ENCODE data around the gene GAL3ST3.
"Not testable (repeated sequence)": the region's sequence is repeated elsewhere in the genome, so short reads cannot be mapped to it uniquely, and the experiment has no call there.

Gene GAL3ST3

DNA sequence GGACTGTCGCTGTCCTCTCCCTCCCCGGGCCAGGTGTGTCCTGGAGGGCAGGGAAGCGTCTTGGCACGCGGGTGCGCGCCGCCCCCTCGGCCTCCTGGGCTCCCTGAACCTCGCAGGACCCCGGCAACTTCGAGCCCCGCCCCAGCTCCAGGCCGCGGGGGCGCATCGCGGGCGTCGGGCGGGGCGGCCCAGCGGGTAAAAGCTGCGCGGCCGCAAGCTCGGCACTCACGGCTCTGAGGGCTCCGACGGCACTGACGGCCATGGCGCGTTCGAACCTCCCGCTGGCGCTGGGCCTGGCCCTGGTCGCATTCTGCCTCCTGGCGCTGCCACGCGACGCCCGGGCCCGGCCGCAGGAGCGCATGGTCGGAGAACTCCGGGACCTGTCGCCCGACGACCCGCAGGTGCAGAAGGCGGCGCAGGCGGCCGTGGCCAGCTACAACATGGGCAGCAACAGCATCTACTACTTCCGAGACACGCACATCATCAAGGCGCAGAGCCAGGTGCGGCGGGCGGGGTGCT lies 37.1 kb downstream of the GAL3ST3 start, which contains the start of gene CST6:
Gene CST6, plus strand, starts transcription at position 224 of the 519 bp plus-strand sequence. Its CDS starts 37 bp downstream, at position 261.
- H2BK15ac ChIP-seq (ENCODE audit: low read length), result peak within 1 kb of the TSS; percentile 71
- peak within 1 kb of the TSS; percentile 63 for H2AFZ ChIP-seq (ENCODE audit: low read length)
- peaks cover 0 to 2% of the 10 kb centered on the region in 2 donors for H3K9me3 ChIP-seq (replicated peaks in 1 of 2; ENCODE audit: control insufficient read depth in 2 of 2, insufficient read depth in 1 of 2, low read depth in 1 of 2, low read length in 2 of 2)
- H3K4me2 ChIP-seq (ENCODE audit: insufficient read depth, low read length, poor library complexity, severe bottlenecking), result peak within 1 kb of the TSS; percentile 0
- H2BK12ac ChIP-seq (ENCODE audit: low read length), result no peak within 1 kb of the TSS
- H4K8ac ChIP-seq (ENCODE audit: low read depth, low read length), result peak within 1 kb of the TSS; percentile 57
- no peaks in the 10 kb centered on the region for H3K36me3 ChIP-seq (replicated peaks in 1 of 2; ENCODE audit: control insufficient read depth in 2 of 2, insufficient read depth in 2 of 2, low read length in 2 of 2)
- no peak within 1 kb of the TSS for H2BK120ac ChIP-seq (ENCODE audit: low read depth, low read length)
- H3K9ac ChIP-seq (ENCODE audit: low read depth, low read length, poor library complexity), result peak within 1 kb of the TSS; percentile 75
- no peak within 1 kb of the TSS for H3K4ac ChIP-seq (ENCODE audit: low read length)
- H2BK5ac ChIP-seq (ENCODE audit: low read length), result peak within 1 kb of the TSS; percentile 32
- WGBS, 2 donors (ENCODE audit: extremely low coverage in 2 of 2, insufficient read length in 2 of 2, insufficient replicate concordance in 1 of 2), result no CpG with 5 or more reads among the region's 61 CpGs
- H3K14ac ChIP-seq (ENCODE audit: low read length), result peak within 1 kb of the TSS; percentile 49
- peaks cover 0 to 64% (median 20%) of the 10 kb centered on the region in 3 experiments for H3K27me3 ChIP-seq (ENCODE audit: control insufficient read depth in 3 of 3, insufficient read depth in 3 of 3, low read depth in 1 of 3, low read length in 3 of 3)
- no peak within 1 kb of the TSS for H2AK5ac ChIP-seq (ENCODE audit: low read depth, low read length)
- no peaks in the 10 kb centered on the region for H3K79me1 ChIP-seq (ENCODE audit: low read depth, low read length)
- peaks cover 5% of the 10 kb centered on the region in 2 donors for H3K4me1 ChIP-seq (ENCODE audit: control insufficient read depth in 2 of 2, insufficient read depth in 1 of 2, low read depth in 1 of 2, low read length in 2 of 2)
- H3K18ac ChIP-seq (ENCODE audit: low read length), result peak within 1 kb of the TSS; percentile 83
- peak within 1 kb of the TSS; percentile 49 for H3K23ac ChIP-seq (ENCODE audit: low read depth, low read length, poor library complexity)
- no peak for DNase-seq (ENCODE audit: low spot score)
- H3K27ac ChIP-seq (replicated peaks; ENCODE audit: low read length), result no peak within 1 kb of the TSS
- H3K4me3 ChIP-seq (ENCODE audit: low read length in 2 of 2), result peak within 1 kb of the TSS in 1 of 2 donors; percentile 65
- no peak within 1 kb of the TSS for H4K91ac ChIP-seq (ENCODE audit: low read depth, low read length, poor library complexity)

GRCh38 chr11:66011239-66011784 lies 37.6 kb downstream of the GAL3ST3 start:
- Histone ChIP-seq H3K36me3 (replicated peaks in 1 of 2; ENCODE audit: control insufficient read depth in 2 of 2, insufficient read depth in 2 of 2, low read length in 2 of 2) (peaks cover 0 to 2% of the 10 kb centered on the region in 2 donors), H3K9me3 (replicated peaks in 1 of 2; ENCODE audit: control insufficient read depth in 2 of 2, insufficient read depth in 1 of 2, low read depth in 1 of 2, low read length in 2 of 2) (peaks cover 0 to 2% of the 10 kb centered on the region in 2 donors), H3K18ac (ENCODE audit: low read length) (peak overlapping the region; percentile 83), H2BK120ac (ENCODE audit: low read depth, low read length) (no peak overlapping the region), H3K4me1 (ENCODE audit: control insufficient read depth in 2 of 2, insufficient read depth in 1 of 2, low read depth in 1 of 2, low read length in 2 of 2) (peaks cover 5 to 7% of the 10 kb centered on the region in 2 donors), H3K23ac (ENCODE audit: low read depth, low read length, poor library complexity) (peak overlapping the region; percentile 49), H3K4me3 (ENCODE audit: low read length in 2 of 2) (peak overlapping the region in 1 of 2 donors; percentile 18), H3K4ac (ENCODE audit: low read length) (no peak overlapping the region), H2AK5ac (ENCODE audit: low read depth, low read length) (no peak overlapping the region), H2BK12ac (ENCODE audit: low read length) (no peak overlapping the region), H3K79me1 (ENCODE audit: low read depth, low read length) (no peaks in the 10 kb centered on the region), H3K4me2 (ENCODE audit: insufficient read depth, low read length, poor library complexity, severe bottlenecking) (peak overlapping the region; percentile 0), H4K91ac (ENCODE audit: low read depth, low read length, poor library complexity) (no peak overlapping the region), H4K8ac (ENCODE audit: low read depth, low read length) (no peak overlapping the region), H3K27ac (replicated peaks; ENCODE audit: low read length) (no peak overlapping the region), H2BK5ac (ENCODE audit: low read length) (no peak overlapping the region), H3K14ac (ENCODE audit: low read length) (peak overlapping the region; percentile 12), H2AFZ (ENCODE audit: low read length) (peak overlapping the region; percentile 63), H3K9ac (ENCODE audit: low read depth, low read length, poor library complexity) (peak overlapping the region; percentile 75), H2BK15ac (ENCODE audit: low read length) (peak overlapping the region; percentile 71), H3K27me3 (ENCODE audit: control insufficient read depth in 3 of 3, insufficient read depth in 3 of 3, low read depth in 1 of 3, low read length in 3 of 3) (peaks cover 0 to 60% (median 20%) of the 10 kb centered on the region in 3 experiments)
- DNase-seq (ENCODE audit: low spot score), result no peak
- WGBS, 2 donors (ENCODE audit: extremely low coverage in 2 of 2, insufficient read length in 2 of 2, insufficient replicate concordance in 1 of 2), result no CpG with 5 or more reads among the region's 14 CpGs

DNA sequence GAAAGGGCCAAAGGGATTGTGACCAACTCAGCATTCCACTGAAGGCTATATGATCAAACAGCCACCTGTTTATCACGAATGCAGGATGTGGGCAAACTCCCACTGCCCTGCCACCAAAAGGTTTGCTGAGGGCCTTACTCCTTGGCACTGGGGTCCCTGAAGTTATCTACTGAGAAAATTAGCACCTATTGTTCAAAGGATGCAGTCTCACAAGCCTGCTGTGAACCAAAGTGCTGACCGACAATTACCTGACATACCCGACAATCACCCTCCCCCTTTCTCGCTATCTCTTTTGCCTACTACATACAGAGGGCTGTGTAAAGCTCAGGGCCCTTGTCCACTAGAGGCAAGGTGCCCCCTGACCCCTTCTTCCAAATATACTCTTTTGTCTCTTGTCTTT lies 38.9 kb downstream of the GAL3ST3 start:
- not testable (repeated sequence) for H3K79me1 ChIP-seq (ENCODE audit: low read depth, low read length); H2BK12ac ChIP-seq (ENCODE audit: low read length); H3K4me2 ChIP-seq (ENCODE audit: insufficient read depth, low read length, poor library complexity, severe bottlenecking); H2AK5ac ChIP-seq (ENCODE audit: low read depth, low read length); DNase-seq (ENCODE audit: low spot score); H3K23ac ChIP-seq (ENCODE audit: low read depth, low read length, poor library complexity); H2BK15ac ChIP-seq (ENCODE audit: low read length); H3K9me3 ChIP-seq (replicated peaks in 1 of 2; ENCODE audit: control insufficient read depth in 2 of 2, insufficient read depth in 1 of 2, low read depth in 1 of 2, low read length in 2 of 2); H2AFZ ChIP-seq (ENCODE audit: low read length); H3K4ac ChIP-seq (ENCODE audit: low read length); H4K91ac ChIP-seq (ENCODE audit: low read depth, low read length, poor library complexity); H3K4me1 ChIP-seq (ENCODE audit: control insufficient read depth in 2 of 2, insufficient read depth in 1 of 2, low read depth in 1 of 2, low read length in 2 of 2); H3K27ac ChIP-seq (replicated peaks; ENCODE audit: low read length); H2BK120ac ChIP-seq (ENCODE audit: low read depth, low read length); H2BK5ac ChIP-seq (ENCODE audit: low read length); H3K9ac ChIP-seq (ENCODE audit: low read depth, low read length, poor library complexity); H3K4me3 ChIP-seq (ENCODE audit: low read length in 2 of 2); H3K18ac ChIP-seq (ENCODE audit: low read length); H4K8ac ChIP-seq (ENCODE audit: low read depth, low read length); H3K14ac ChIP-seq (ENCODE audit: low read length)
- Histone ChIP-seq H3K27me3 (ENCODE audit: control insufficient read depth in 3 of 3, insufficient read depth in 3 of 3, low read depth in 1 of 3, low read length in 3 of 3) (peaks cover 0 to 48% (median 20%) of the 10 kb centered on the region in 3 experiments), H3K36me3 (replicated peaks in 1 of 2; ENCODE audit: control insufficient read depth in 2 of 2, insufficient read depth in 2 of 2, low read length in 2 of 2) (peaks cover 5 to 11% of the 10 kb centered on the region in 2 donors)
- no CpG with 5 or more reads among the region's 4 CpGs for WGBS, 2 donors (ENCODE audit: extremely low coverage in 2 of 2, insufficient read length in 2 of 2, insufficient replicate concordance in 1 of 2)

DNA sequence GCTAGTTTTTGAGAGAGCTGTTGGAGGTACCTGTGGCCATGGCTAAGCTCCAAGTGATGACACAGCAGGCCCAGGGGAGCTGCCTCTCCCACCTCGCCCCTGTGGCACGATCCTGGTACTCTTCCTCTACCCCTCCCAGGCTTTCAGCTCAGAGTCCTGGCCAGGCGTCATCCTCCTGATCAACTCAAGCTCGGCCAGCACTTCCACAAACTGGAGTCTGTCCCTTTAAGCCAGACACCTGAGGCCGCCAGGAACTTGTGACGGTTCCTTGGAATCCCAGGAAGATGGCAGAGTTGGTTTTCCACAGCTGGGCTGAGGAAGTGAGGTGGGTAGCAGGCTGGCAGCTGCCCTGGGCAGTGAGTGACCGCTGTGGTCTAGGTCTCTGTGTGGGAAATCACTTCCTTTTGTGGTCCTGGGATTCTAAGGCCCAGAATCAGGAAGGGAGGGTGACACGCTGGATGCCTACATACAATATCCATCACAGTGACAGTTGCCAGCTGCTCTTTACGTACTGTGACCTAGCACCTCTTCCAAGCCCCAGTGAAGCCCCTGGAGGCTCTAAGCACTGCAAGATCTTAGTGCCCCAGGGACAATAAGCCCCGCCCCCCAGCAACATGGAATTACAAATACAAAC lies 40.4 kb downstream of the GAL3ST3 start:
- no peak overlapping the region for H3K9ac ChIP-seq (ENCODE audit: low read depth, low read length, poor library complexity)
- H3K4ac ChIP-seq (ENCODE audit: low read length), result no peak overlapping the region
- H3K4me2 ChIP-seq (ENCODE audit: insufficient read depth, low read length, poor library complexity, severe bottlenecking), result no peak overlapping the region
- H4K8ac ChIP-seq (ENCODE audit: low read depth, low read length), result no peak overlapping the region
- no peak overlapping the region for H2BK15ac ChIP-seq (ENCODE audit: low read length)
- H2BK12ac ChIP-seq (ENCODE audit: low read length), result no peak overlapping the region
- H3K36me3 ChIP-seq (replicated peaks in 1 of 2; ENCODE audit: control insufficient read depth in 2 of 2, insufficient read depth in 2 of 2, low read length in 2 of 2), result peaks cover 16 to 24% of the 10 kb centered on the region in 2 donors
- no peak overlapping the region for H2BK120ac ChIP-seq (ENCODE audit: low read depth, low read length)
- H2AFZ ChIP-seq (ENCODE audit: low read length), result peak overlapping the region; percentile 78
- no peak for DNase-seq (ENCODE audit: low spot score)
- no CpG with 5 or more reads among the region's 10 CpGs for WGBS, 2 donors (ENCODE audit: extremely low coverage in 2 of 2, insufficient read length in 2 of 2, insufficient replicate concordance in 1 of 2)
- H2AK5ac ChIP-seq (ENCODE audit: low read depth, low read length), result no peak overlapping the region
- peaks cover 0 to 2% of the 10 kb centered on the region in 2 donors for H3K9me3 ChIP-seq (replicated peaks in 1 of 2; ENCODE audit: control insufficient read depth in 2 of 2, insufficient read depth in 1 of 2, low read depth in 1 of 2, low read length in 2 of 2)
- no peak overlapping the region for H3K14ac ChIP-seq (ENCODE audit: low read length)
- H2BK5ac ChIP-seq (ENCODE audit: low read length), result no peak overlapping the region
- H3K27ac ChIP-seq (replicated peaks; ENCODE audit: low read length), result no peak overlapping the region
- peaks cover 5% of the 10 kb centered on the region for H3K79me1 ChIP-seq (ENCODE audit: low read depth, low read length)
- H3K27me3 ChIP-seq (ENCODE audit: control insufficient read depth in 3 of 3, insufficient read depth in 3 of 3, low read depth in 1 of 3, low read length in 3 of 3), result peaks cover 0 to 38% (median 20%) of the 10 kb centered on the region in 3 experiments
- H4K91ac ChIP-seq (ENCODE audit: low read depth, low read length, poor library complexity), result no peak overlapping the region
- H3K4me1 ChIP-seq (ENCODE audit: control insufficient read depth in 2 of 2, insufficient read depth in 1 of 2, low read depth in 1 of 2, low read length in 2 of 2), result peaks cover 5 to 7% of the 10 kb centered on the region in 2 donors
- H3K4me3 ChIP-seq (ENCODE audit: low read length in 2 of 2), result no peak overlapping the region
- H3K23ac ChIP-seq (ENCODE audit: low read depth, low read length, poor library complexity), result no peak overlapping the region
- H3K18ac ChIP-seq (ENCODE audit: low read length), result no peak overlapping the region
